ENCODE measurements around the gene IGF2R.
"Not testable (repeated sequence)": the region's sequence is repeated elsewhere in the genome, so short reads cannot be mapped to it uniquely, and the experiment has no call there.

Gene IGF2R

DNA sequence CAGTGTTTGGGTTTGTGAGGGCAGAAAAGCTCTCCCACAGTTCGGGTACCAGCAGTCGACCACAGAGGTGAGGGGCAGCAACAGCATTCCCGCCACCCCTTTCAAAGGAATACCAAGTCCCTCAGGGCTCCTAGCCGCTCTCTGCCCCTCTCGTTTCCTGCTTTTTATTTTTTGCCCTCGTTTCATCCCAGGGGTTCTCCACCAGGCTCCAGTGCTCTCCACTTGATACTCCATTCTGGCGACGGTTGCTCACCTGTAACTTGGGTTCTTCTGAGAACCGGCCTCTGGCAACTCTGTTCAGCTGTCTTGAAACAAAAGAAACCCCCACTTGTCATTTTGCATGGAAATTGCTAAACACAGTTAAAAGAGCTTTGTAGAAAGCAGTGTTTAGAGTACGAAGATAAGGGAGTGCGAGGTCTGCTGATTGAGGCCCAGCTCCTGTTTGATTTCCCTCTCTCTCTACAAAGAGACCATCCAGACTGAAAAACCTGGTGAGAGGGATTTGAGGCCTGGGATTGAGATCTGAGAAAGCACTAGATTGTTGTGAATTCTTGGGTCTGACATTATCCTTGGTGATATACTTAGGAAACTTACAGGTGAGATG, 28.7 kb downstream of the IGF2R start:
- DNase-seq (ENCODE audit: low spot score), result no peak

DNA sequence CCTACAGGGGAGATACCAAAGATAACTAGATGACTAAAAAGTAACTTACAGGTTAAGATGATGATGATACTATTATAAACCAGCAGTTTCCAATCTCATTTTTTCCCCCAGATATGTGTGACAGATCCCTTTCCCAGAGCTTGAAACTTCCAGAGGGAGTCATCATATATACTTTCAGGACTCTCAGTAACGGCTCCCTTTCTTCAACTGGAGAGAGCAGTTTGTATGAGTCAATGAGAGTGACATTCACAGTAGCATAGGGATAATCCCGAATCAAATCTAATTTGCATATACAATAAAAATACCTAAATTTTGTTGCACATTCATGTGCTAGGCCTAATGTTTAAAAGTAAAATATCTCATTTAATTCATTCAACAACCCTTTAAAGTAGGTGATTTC, 29.7 kb downstream of the IGF2R start:
- no peak for DNase-seq (ENCODE audit: low spot score)

DNA sequence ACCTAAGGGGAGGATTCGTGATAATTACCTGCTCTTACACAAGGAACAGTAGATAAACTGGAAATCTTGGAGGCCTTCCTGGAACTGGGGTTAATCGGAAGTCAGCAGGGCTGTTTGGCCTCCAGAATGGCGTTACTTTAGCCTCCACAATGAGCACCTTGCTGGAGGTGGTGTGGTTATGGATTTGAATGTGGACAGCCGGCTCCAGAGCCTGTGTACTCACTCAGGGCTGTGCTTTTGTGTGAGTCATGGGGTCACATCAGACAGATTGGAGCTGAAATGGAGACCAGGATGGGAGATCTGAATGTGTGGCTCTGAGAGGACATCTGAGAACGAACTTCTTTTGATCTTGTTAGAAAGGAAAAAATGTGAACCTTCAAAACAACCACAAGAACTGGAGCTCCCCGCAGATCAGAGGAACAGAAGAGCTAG, 30.4 kb downstream of the IGF2R start:
- DNase-seq (ENCODE audit: low spot score), result no peak

DNA sequence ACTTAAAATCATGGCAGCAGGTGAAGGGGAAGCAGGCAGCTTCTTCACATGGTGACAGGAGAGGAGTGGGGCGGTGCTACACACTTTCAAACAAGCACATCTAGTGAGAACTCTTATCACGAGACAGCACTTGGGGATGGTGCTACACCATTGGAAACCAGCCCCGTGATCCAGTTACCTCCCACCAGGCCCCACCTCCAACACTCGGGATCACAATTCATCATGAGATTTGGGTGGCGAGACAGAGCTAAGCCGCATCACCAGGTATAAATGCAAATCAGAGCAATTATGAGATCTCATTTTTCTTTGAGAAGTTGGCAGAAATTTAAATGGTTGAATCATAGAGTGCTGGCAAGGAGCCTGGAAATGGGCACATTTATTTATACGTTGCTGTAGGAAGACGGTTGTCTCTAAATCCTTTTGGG, 31.4 kb downstream of the IGF2R start:
- no peak for DNase-seq (ENCODE audit: low spot score)

- not testable (repeated sequence) for DNase-seq (ENCODE audit: low spot score)
These were observed 32.1 kb downstream of the IGF2R start for GRCh38 chr6:160000893-160001427.

DNA sequence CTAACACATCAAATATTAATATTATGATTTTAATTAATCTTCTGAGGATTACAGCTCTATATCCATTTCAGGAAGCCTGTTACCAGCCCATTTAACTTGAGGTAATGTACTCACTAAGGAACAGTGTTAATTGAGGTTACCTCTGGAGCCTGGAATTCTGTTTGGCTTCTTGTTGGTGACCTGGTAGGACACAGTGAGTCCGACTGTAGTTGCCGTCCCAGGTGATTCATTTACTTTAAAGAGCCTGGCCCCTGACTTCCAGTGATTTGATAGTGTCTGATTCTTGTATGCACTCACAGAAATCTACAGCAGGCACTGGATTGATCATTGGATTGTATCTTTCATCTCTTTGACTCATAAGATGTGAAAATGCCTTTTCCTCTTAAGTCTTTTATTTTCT, 34.0 kb downstream of the IGF2R start:
- DNase-seq (ENCODE audit: low spot score), result no peak

DNA sequence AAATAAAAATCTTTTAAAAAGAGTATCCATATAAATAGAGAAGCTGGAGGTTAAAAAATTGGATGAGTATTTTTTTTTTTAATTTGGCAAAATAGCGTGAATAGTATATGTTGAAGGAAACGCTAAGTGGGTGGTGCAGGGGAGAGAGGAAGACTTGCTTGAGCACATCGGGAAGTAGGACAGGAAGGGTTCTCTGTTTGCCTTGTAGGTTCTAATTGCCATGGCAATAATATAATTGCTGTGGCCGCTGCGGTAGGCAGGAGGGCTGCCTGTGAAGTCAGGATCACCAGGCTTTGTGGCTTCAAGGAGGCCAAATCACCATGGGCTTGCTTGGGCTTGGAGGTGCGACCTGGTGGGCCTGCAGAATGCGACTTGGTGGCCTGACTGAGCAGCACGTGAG, 35.1 kb downstream of the IGF2R start:
- DNase-seq (ENCODE audit: low spot score), result no peak

GRCh38 chr6:160004419-160005175, 35.7 kb downstream of the IGF2R start:
- no peak for DNase-seq (ENCODE audit: low spot score)

DNA sequence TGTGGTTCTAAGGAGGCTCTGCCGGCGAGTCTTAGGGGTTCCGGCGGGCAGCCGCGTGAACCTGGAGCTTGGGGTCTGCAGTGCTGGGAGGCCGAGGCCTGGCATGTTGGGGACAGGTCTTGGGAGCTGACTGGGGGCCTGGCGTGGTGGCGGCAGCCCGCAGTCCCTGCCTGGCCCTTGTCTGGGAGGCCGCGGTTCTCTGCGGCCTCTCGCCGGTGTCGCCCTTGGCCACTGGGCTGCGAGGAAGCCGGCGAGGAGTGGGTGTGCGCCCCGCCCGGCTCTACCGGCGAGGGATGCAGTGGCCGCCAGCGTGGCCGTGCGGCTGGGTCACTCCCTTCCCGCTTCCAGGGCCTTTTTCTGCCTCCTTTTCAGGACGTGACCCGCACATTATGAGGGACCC, 36.3 kb downstream of the IGF2R start:
- no peak for DNase-seq (ENCODE audit: low spot score)

DNA sequence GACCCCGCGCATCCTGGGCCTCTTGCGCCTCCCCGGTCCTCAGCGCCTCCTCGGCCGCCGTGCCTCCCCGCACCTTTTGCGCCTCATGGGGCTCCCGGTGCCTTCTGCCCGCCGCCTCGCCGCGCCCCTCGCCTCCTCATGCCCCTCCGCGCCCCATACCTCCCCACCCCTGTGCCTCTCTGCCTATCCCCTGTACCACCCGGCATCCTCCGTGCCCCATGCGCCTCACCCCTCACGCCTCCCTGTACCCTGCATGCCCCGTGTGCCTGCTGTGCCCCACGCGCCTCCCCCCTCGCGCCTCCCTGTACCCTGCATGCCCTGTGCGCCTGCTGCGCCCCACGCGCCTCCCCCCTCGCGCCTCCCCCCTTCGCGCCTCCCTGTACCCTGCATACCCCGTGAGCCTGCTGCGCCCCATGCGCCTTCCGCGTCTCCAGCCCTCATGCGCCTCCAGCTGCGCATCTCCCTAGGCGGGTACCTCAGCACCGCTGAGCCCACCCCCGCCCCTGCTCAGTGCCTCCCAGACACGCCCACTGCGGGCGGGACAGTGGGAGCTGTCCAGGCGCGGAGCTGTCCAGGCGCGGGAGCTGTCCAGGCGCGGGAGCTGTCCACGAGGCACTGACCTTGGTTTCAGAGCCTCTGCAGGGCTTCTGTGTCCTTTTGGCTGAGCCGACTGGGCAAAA, 37.1 kb downstream of the IGF2R start:
- DNase-seq (ENCODE audit: low spot score), result no peak

DNA sequence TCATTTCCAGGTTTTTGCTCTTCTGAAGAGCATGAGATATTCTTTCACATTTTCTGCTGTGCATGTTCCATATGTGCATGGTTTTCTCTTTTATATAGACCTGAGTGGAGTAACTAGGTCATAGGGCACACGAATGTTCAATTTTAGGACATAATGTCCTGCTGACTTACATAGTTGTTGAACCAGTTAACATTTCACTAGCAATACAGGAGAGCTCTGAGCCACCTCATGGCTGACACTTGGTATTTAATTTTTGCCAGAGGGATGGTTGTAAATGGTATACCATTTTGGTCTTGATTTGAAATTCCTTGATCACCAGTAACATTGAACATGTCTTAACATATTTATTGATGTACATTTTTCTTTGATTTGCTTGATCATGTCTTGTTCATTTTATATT, 38.3 kb downstream of the IGF2R start:
- DNase-seq (ENCODE audit: low spot score), result no peak

GRCh38 chr6:160007611-160008010, 38.7 kb downstream of the IGF2R start:
- no peak for DNase-seq (ENCODE audit: low spot score)

GRCh38 chr6:160010067-160010466, 41.2 kb downstream of the IGF2R start:
- DNase-seq (ENCODE audit: low spot score), result no peak

DNA sequence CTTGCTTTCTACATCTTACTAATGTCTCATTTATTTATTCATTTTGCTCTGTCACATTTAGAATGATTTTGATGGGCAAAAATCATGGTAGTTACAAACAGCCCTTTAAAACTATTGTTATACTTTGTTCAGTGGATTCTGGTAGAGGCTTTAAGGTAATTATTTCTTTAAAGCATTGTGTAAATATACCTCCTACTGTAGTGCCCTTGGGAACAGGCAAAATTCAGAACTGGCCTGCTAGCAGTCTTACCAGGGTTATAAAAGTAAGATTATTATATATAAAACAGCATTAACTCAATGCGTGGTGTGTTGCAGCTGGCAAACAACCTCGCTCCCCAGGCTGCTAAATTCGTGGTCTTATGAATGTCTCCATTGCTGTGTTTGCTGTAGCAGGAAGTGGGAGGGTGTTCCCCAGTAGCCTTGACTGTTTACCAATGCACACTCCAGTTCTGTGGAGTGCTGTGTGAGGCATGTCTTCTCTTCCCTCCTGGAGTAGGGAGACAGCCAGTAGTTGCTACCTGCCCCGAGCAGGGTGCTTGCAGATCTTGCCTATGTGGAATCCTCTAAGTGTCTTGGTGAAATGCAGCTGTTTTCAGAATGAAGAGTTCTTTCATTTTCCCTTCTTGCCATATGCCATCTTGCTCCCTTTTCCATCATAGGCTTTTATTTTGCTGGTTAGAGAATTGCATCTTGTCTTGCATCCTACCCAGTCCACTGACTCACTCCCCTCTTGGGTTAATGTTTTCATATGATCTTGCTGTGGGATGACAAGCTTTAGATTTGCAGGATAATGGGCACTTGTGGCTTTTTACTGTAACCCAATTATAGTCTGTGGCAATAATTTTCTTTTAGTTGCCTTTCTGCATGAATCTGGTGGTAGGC, 45.3 kb downstream of the IGF2R start:
- no peak for DNase-seq (ENCODE audit: low spot score)

DNA sequence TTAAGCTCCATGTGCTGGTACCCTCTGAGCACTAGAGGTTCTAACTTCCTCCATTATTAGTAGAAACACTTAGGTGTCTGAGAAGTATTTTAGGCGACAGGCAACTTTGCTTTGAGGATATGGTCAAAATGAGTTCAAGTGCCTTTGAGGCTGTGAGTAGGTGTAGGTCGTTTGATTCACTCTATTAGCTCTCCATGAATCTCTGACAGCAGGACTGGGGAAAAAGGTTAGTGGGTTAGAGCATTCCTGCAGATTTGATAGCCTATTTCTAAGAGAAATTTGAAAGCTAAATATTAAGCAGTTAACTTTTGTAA, 45.9 kb downstream of the IGF2R start:
- DNase-seq (ENCODE audit: low spot score), result no peak

DNA sequence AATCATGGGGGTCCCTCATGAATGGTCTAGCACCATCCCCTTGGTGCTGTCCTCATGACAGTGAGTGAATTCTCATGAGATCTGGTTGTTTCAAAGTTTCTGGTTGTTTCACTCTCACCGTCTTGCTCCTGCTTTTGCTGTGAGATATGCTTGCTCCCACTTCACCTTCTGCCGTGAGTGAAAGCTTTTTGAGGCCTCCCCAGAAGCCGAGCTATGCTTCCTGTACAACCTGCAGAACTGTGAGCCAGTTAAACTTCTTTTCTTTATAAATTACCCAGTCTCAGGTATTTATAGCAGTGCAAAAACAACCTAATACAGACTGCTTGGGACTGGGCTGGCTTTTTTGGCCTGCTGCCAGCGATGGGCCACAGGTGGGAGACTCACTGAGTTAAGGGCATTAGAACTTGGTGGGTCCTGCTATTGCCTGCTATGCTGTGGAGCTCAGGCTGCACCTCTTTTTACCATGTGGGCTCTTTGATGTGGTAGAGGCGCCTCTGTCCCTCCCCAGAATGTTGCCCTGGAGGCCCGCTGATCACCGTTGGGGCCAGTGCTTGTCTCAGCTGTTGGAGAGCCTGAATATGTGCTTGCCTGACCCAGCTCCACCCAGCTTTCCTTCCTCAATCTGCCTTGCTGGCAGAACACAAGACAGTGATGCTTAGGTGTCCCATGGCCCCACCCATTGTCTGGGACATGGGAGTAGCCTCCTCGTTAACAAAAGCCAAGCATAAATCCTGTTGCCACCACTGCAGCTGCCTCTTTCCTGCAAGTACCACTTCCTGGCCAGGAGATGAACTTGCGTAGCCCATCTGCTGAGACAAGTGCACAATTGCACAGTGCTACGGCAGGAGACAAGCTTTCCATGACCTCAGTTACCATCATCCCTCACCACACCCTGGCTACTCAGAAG, 47.1 kb downstream of the IGF2R start:
- no peak for DNase-seq (ENCODE audit: low spot score)

DNA sequence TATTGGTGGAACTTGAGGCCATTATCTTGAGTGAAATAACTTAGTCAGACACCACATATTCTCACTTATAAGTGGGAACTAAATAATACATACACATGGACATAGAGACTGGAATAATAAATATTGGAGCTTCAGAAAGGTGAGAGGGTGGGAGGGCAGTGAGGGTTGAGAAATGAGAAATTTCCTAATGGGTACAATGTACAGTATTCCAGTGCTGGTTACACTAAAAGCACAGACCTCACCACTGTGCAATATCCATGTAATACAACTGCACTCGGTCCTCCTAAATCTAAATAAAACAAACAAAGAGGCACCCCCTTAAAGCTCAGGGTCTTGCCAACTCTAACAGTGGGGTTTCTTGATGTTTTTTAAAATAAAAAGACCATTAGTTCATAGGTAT, 53.2 kb downstream of the IGF2R start:
- DNase-seq (ENCODE audit: low spot score), result no peak

- no peak for DNase-seq (ENCODE audit: low spot score)
These were observed 53.9 kb downstream of the IGF2R start for GRCh38 chr6:160022793-160023192.

- DNase-seq (ENCODE audit: low spot score), result no peak
These were observed 55.3 kb downstream of the IGF2R start for GRCh38 chr6:160024152-160024551.

- no peak for DNase-seq (ENCODE audit: low spot score)
These were observed 58.2 kb downstream of the IGF2R start for GRCh38 chr6:160027076-160027475.

GRCh38 chr6:160027931-160028330, 59.0 kb downstream of the IGF2R start:
- DNase-seq (ENCODE audit: low spot score), result no peak

Measured in HuH-7 (cell line).